HG03064 (cell line): ENCODE data around the gene ZNF418.

Experiments used
- ATAC-seq: cut with Tn5 transposase; IDR thresholded peaks from one replicate; pipeline ENCODE4 v1.9.1; 2021; ENCODE audit warnings: low read depth; ENCODE audit not compliant: unreplicated experiment

Gene ZNF418

DNA sequence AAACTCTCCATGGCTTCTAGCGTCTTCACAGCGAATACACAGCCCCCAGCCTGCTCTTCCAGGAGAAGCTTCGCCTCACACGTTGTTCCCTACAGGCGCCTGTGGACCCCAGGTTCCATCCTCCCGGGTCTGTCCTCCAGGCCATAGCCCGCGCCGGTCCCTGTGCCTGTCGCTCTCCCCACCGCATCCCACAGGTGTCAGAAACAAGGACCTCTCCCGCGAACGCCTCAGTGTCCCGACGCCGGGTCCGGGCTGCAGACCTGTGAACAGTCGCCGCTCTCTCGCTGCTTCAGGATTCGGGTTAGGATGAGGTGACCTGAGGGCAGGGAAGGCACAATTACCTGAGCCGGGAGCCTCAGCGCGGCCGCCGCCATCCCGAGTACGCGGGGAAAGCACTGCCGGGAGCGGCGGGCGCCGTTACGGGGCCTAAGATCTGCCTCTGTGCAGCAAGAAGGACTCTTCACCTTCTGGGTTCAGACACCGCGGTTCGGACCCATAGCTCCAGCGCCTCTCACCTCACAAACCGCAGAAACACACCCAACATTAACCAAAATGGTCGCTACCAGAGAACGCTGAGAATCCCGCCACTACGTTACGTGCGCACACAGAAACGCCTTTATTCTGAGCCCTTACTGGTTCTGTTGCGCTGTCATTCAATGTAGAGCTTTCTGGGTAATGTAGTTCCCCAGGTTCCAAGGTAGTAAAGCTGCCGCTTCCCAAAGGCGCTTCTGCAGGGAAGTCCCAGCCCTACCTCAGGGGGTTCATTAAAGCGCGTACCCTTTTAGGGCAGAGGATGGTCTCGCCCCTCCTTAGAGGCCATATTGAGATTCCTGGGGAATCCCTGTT is at the start of gene ZNF418:
Gene ZNF418, minus strand, starts transcription at position 583 of the 846 bp plus-strand sequence. CDS start 1,580 bp downstream, outside the sequence.
- ATAC-seq = peak; percentile 79

DNA sequence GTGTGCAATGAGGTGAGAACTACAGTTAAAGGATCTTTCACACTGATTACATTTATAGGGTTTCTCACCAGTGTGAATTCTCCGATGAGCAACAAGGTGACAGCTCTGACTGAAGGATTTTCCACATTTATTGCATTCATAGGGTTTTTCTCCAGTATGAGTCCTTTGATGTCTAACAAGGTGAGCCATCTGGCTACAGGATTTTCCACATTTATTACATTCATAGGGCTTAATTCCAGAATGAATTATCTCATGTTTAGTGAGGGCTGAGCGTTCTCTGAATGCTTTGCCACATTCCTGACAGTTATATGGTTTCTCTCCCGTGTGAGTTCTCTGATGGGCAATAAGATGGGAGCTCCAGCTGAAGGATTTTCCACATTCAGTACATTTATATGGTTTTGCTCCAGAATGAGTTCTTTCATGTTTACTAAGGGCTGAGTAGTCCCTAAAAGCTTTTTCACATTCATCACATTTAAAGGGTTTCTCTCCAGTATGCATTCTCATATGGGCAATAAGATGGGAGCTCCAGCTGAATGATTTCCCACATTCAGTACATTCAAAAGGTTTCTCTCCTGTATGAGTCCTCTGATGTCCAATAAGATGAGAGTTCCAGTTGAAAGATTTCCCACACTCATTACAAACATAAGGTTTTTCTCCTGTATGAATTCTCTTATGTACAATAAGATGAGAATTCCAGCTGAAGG is 43.5 kb upstream of the ZNF418 start:
- no peak for ATAC-seq

DNA sequence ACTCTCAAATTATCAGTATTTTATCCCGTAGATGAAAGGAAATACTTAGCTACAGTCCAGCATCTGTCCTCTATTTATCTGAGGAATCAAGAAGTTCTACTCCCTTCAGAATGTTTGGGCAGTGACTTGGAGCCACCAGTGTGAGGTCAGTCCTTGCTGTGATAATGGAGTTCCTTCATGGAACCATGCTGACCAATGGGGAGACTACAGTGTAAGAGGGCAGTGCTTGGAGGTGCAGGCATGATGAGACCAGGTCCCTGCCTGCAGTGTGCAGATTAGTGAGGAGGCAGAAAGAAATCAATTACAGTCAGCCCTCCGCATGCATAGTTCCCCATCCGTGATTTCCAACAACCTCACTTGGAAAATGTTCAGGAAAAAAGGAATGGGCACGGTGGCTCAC is 39.2 kb upstream of the ZNF418 start, which contains the start of gene C19orf18:
Gene C19orf18, minus strand, starts transcription at position 101 of the 400 bp plus-strand sequence. CDS start 102 bp downstream, outside the sequence.
- ATAC-seq = no peak

DNA sequence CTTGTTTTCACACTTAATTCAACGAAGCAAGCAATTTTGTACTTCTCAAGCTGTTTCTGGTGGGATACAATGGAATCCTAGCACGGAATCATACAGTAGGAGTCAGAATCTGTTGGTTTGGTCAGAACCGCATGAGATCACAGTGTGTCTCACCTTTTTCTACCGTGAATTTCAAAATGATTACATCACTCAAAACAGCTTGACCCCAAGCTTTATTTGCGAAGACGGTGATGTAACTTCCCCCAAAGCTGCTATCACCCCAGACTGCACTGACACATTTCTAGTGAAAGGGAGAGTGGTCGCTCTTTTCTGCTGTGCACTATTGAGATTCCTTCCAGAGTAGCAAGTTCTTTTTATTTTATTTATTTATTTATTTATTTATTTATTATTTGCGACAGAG is 29.6 kb upstream of the ZNF418 start:
- no peak for ATAC-seq

DNA sequence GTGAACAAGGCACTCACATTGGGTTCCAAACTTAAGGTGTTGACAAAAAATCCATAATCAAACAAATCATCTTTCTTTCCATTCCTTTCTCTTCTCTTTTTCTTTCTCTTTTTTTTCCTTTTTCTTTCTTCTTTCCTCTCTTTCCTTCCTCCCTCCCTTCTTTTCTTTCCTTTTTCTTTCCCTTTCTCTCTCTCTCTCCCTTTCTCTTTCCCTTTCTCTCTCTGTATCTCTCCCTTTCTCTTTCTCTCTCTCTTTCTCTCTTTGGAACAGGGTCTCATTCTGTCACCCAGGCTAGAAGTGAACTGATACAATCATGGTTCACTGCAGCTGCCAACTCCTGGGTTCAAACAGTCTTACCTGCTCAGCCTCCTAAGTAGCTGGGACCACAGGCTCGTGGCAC is 26.6 kb upstream of the ZNF418 start:
- no peak for ATAC-seq

DNA sequence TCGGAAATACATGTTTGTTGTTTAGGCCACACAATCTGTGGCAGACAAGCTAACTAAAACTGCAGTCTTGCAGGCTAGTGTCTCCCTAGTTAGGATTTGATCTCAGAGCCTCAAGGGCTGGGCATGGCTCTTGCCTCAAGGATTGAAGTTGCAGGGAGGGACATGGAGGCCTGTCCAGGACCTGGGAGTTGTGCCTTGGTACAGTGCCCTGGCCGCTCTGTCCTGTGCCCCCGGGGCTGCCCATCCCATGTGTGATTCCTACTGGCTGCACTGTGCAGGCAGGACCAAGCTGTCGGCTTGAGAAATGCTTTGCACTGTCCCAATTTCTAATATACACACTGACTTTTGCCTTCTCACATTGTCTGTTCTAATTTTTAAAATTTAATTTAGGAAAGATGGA is 19.8 kb upstream of the ZNF418 start:
- no peak for ATAC-seq

DNA sequence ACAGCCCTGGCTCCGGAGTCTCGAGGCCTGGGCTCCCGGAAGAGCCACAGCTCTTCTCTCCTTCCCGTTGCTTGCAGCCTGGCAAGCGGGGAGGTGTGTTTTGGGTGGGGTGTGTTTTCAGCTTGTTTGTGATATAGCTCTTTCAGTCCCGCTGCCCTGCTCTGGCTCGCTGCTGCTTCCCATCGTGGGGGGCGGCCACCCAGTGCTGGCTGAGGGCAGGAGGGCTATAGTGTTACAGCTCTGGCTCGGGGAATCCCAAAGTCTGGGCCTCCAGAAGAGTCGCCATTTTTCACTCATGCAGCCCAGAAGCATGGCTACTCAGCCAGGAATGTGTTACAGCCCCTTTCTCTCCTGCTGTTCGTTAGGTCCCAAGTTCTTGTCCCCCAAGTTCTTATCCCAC is 14.5 kb upstream of the ZNF418 start:
- no peak for ATAC-seq

DNA sequence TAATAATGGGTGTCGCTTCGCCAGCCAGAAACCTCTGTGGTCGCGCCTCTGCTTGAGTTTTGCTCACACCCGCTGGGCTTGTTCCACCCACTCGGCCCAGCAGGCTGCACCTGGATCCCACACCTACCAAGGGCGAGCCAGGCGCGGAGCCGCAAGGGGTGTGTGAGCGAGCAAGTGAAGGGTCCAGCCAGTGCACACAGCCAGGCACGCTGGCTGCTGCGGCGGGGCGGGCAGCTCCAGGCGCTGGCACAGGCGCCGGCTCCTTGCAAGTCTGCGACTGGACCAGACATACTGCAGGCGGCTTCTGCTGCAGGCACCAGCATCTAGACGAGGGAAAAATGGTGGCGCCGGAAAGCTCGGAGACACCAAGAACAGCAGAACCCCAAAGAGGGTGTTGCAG is 14.1 kb upstream of the ZNF418 start:
- no peak for ATAC-seq

DNA sequence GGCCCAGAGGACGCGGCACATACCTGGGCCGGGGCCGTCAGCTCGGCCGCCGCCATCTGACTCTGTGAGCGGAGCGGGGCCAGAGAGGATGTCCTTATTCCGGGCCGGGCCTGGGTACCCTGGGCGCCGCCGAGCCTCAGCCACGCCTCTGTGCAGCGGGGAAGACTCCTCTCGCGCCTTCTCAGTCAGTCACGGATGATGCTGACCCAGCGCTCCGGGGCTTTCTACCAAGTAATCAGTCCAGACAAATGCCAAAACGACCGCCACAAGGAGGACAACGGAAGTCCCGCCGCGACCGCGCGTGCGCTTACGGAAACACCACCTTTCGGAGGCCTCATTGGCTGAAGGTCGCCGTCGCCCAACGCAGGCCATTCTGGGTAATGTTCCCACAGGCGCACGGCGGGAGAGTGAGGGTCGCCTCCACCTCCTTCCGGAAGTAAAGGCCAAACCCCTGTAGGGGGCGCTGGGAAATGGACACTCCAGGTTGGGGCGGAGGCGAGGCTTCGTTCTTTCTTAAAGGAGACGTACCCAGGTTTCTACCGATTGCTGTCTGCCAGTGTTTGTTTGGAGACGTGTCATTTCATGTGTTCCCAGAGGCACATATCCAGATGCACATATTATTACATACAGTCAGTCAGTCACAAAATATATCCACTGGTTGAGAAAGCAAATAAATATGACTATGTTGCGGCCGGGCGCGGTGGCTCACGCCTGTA is 12.4 kb upstream of the ZNF418 start, which contains the start of gene ZNF256:
Gene ZNF256, minus strand, starts transcription at position 288 of the 716 bp plus-strand sequence. Its CDS starts 232 bp downstream, at position 56.
- no peak for ATAC-seq

DNA sequence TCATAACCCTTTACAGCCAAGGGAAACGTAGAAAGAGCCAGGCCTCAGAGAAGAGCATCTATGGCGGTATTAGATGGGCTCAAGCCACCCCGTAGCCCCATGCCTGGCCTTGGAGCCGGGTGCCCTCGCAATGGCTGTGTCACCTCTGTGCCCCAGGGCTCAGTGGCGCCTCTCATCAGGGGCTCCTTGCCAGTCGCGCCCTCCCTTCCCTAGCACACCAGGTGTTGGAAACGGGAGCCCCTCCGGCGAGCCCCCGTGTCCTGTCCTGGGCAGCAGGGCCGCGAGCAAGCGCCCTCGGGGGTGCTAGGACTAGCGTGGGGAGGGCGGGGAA is 11.9 kb upstream of the ZNF418 start:
- ATAC-seq = no peak

DNA sequence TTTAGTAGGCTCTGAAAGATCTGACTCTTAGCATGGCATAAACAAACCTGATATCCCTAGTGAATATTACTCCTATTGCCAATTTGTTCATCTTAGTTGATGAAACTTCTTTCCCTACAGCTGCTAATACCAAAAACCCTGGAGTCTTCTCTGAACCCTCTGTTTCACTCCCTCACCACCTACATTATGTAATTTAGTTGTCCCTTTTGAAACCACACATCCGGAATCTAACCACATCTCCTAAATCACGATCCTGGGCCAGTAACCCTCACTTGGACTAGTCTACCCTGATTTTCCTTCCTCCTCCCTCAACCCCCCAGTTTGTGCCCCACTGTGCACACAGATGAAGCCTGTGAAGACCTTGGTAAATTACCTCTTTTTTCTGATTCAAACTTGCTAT is 11.1 kb upstream of the ZNF418 start:
- no peak for ATAC-seq

DNA sequence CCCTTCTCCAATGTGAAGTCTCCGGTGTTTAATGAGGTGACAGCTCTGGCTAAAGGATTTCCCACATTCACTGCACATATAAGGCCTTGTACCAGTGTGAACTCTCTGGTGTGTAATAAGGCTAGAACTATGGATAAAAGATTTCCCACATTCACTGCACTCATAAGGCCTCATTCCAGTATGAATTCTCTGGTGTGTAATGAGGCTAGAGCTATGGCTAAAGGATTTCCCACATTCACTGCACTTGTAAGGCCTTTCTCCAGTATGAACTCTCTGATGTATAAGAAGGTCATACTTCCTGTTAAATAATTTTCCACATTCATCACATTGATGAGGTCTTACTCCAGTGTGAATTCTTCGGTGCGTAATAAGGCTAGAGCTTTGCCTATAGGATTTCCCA is 6.4 kb upstream of the ZNF418 start:
- no peak for ATAC-seq

DNA sequence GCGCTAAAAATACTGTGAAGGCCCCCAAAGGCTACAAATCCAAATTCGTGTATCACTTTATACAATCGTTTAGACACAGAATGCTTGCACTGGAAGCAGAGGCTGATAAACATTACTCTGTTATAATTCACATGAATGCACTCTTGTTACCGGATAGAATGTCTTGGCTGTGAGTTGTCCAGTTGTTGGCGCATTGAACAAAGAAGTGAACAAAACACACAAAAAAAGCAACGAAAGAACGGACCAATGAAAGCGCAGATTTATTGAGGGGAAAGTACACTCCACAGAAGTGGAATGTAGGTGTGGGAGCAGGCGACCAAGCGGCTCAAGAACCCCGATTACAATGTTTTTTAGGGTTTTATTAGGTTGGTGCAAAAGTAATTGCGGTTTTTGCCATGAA is 529 bp upstream of the ZNF418 start:
- no peak for ATAC-seq

DNA sequence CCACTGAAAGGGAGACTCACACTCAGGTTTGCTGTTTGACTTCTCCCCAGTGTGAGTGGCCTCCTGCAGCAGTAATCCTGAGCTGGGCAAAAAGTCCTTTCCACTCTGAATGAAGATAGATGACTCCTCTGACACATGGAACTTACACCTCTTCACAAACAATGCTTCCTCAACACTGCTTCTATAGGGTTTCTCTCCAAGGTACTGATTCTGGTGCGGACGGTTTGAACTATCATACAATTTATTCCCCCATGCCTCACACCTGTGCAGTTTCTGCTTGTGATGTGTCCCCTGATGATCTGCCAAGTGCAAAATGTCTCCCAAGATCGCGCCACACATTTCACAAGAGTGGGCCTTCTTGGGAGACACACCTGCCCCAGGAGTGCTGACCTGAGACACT is 7.6 kb downstream of the ZNF418 start:
- ATAC-seq = no peak

DNA sequence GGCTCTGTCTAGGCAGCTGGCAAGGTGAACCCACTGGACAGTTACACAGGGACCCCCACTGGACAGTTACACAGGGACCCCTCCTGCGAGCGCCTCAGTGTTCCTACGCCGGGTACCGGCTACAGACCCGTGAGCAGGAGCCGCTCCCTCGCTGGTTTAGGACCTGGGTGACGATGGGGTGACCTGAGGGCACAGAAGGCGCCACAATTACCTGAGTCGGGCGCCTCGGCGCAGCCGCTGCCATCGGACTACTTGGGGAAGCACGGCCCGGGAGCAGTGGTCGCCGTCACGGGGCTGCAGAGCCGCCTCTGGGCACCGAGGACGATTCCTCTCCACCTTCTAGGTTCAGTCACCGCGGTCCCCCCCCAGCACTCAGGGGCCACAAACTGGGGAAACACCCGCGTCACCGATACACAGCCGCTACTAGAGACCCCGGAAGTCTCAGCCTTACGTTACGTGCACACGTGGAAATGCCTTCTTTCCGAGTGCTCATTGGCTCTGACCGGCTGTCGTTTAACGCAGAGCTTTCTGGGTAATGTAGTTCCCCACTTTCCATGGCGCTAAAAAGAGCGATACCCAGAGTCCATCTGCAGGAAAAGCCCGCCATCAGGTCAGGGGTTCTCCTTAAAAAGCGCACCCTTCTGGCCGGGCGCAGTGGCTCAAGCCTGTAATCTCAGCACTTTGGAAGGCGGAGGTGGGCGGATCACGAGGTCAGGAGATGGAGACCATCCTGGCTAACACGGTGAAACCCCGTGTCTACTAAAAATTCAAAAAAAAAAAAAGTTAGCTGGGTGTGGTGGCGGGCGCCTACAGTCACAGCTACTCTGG is 18.8 kb downstream of the ZNF418 start, which contains the start of gene ZNF417:
Gene ZNF417, minus strand, starts transcription at position 425 of the 828 bp plus-strand sequence. Its CDS starts 181 bp downstream, at position 244.
- ATAC-seq = peak; percentile 95

DNA sequence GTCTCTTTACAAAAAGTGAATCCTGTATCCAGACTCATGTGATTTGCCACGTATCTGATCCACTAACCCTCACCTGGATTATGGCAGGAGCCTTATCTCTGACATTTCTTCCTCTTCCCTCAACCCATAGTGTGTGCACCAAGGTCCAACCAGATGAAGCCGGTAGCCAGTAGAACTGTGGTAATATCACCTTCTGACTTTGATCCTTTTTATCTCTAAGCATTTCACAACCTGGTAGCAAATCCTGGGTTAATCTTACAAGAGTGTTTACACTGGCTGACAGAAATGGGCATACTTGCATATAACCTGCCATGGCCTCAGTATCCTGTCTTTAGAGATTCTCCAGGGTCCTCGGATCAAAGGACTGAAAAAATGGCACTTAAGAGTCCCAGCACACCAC is 20.7 kb downstream of the ZNF418 start:
- ATAC-seq = no peak

DNA sequence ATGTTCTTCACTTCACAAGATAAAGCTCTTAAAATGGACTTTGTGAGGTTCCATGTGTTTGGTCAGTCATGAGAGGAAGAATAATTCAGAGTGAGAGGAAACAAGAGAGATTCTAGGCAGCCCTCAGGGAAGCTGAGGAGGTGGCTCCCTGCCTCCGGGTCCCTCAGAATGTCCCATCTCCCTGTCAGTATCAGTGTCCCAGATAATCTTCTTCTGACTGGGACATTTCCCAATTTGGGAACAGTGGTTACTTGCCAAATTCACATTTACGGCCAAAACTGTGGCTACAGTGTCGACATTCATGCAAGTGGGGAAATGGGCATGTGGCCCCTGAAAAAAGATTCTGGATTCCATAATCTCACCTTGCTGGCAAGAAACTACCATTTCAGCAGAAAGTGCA is 27.8 kb downstream of the ZNF418 start:
- ATAC-seq = no peak

DNA sequence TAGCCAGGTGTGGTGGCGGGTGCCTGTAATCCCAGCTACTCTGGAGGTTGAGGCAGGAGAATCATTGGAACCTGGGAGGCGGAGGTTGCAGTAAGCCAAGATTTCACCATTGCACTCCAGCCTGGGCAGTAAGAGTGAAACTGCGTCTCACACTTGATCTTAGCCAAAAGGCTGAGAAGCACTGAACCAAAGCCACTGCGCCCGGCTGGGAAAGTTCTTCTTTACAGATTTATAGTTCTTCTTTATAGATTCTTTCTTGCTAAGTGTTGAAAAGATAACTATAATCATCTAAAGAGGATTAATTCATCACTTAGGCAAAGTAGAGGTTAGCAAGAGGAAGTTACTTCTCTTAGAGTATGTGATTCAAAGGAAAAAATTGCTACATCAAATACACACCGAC is 29.9 kb downstream of the ZNF418 start:
- ATAC-seq = no peak

DNA sequence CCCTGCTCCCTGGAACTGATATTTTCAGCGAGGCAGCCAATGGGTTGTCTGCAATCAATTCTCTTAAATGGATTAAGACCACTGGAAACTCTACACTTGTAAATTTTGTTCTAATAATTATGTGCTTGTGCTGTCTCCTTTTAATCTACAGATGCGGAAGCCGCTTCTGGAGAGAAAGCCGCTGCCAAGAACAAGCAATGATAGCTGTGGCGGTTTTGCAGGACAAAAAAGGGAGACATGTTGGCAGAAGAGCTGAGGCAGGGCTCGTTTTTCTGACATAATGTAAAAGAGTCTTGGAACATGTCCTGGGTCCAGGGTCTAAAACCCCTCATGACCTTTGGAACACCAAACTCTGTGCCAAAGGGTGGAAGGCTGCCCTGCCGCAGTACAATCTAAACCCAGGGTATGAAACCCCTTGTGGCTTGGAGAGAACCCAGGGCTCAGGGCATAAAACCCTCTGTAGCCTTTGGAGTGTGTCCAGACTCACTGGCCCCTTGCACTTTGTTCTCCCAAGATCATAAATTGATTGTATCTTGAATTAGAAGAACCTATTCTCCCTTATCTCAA is 31.5 kb downstream of the ZNF418 start:
- no peak for ATAC-seq

DNA sequence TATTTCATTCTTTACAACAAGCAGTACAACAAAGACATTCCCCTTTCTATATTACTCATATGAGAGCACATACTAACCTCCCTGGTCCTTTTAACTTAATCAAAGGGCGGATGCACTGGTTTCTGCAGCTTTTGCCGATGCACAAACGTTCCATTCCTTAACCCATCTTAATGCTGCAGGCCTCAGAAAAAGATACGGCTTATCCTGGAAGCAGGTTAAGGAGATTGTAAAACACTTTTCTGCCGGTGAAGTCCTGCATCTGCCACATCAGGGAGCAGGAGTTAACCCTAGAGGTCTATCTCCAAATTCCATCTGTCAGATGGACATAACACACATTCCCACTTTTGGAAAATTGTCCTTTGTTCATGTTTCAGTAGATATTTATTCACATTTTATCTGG is 34.9 kb downstream of the ZNF418 start:
- ATAC-seq = no peak
